Measurements from ENCODE around the gene MEGF11.

- TF ChIP-seq TSHZ2 (CRISPR knock-in tag; IDR thresholded peaks at IDR 0.05) (no peak), ISL1 (CRISPR knock-in tag; IDR thresholded peaks at IDR 0.05) (no peak), RARB (CRISPR knock-in tag; IDR thresholded peaks at IDR 0.05) (no peak)
Observed at GRCh38 chr15:66044837-66045236, 208.7 kb downstream of the MEGF11 start.
